HepG2 (cell line): ENCODE measurements around the gene PDLIM7. TPM values are rescaled to one million over a fixed set of nuclear protein-coding genes. Genes with fewer than 3 reads are reported as not detected.

Source experiments
- ATAC-seq: fragments of 200-7000 bp; cut with Tn5 transposase; 3 replicates; pipeline ENCODE4 v1.9.1; 2020; ENCODE audit warnings: mild to moderate bottlenecking, moderate library complexity
- BruUV-seq: library from RNA; stranded (reverse); fragments of 400-500 nt; replicated peaks from 2 replicates; lab custom pipeline; 2021; lab: Mats Ljungman, UMichigan
- CTCF ChIA-PET: fragments of 300-600 bp; formaldehyde crosslinking; extraction: SDS; loops from one replicate; lab custom pipeline; 2021; ENCODE audit warnings: low total read pairs, inconsistent platforms, low intra/inter-chr PET ratio; lab: Yijun Ruan, JAX
- POLR2A ChIA-PET: fragments of 350-600 bp; sonication (Branson Sonifier 250); formaldehyde crosslinking; loops from one replicate; lab custom pipeline; 2020; ENCODE audit warnings: antibody characterized with exemption, inconsistent platforms; lab: Yijun Ruan, JAX
- DNase-seq: peaks from one replicate; pipeline ENCODE4 v3.0.0-alpha.2; 2015; ENCODE audit warnings: low spot score
- FAIRE-seq: peaks from 3 replicates; lab custom pipeline; 2011; peaks lifted over from hg19 to GRCh38; lab: Jason Lieb, UNC
- H2AFZ ChIP-seq: one replicate; pipeline ENCODE4 v1.6.1; 2011; ENCODE audit warnings: low read length, inconsistent platforms
- H3K27ac ChIP-seq: fragments of 300-600 bp; 3 replicates; pipeline ENCODE4 v1.8.0; 2011; ENCODE audit warnings: mixed run types, mild to moderate bottlenecking, mixed read lengths, low read length, inconsistent platforms; ENCODE audit not compliant: insufficient read depth; ENCODE audit errors: extremely low read length
- H3K27me3 ChIP-seq, 2 experiments: fragments of 200-600 bp in 1 of 2; 2 replicates in 1 of 2; 3 replicates in 1 of 2; pipeline versions ENCODE4 v1.6.0 to v1.8.0; 2011; ENCODE audit warnings: low read length in 2 of 2, mild to moderate bottlenecking in 2 of 2, moderate library complexity in 2 of 2, inconsistent platforms in 1 of 2; ENCODE audit not compliant: insufficient read depth in 2 of 2, control insufficient read depth in 1 of 2
- H3K36me3 ChIP-seq, 2 experiments: fragments of 200-600 bp in 1 of 2; replicated peaks in 1 of 2; 2 replicates in 1 of 2; 3 replicates in 1 of 2; pipeline versions ENCODE4 v1.5.1 to v1.8.0; 2011; ENCODE audit warnings: low read length in 2 of 2, inconsistent platforms in 1 of 2; ENCODE audit not compliant: insufficient read depth in 2 of 2, control insufficient read depth in 1 of 2
- H3K4me1 ChIP-seq: 2 replicates; pipeline ENCODE4 v1.5.1; 2012; ENCODE audit warnings: low read length, inconsistent platforms; ENCODE audit not compliant: insufficient read depth
- H3K4me2 ChIP-seq: 2 replicates; pipeline ENCODE4 v1.6.0; 2011; ENCODE audit warnings: low read depth, low read length, inconsistent platforms
- H3K4me3 ChIP-seq, 3 experiments: fragments of 200-600 bp in 1 of 3; sonication (generic), shearing (Covaris generic) in 1 of 3; replicated peaks in 1 of 3; 2 replicates each; pipeline ENCODE4 v1.5.1; 2011 to 2016; ENCODE audit warnings: low read length in 3 of 3, inconsistent platforms in 2 of 3, low read depth in 2 of 3, mild to moderate bottlenecking in 2 of 3, control low read depth in 1 of 3, mixed read lengths in 1 of 3; ENCODE audit not compliant: insufficient read depth in 1 of 3
- H3K79me2 ChIP-seq: one replicate; pipeline ENCODE4 v1.6.1; 2011; ENCODE audit warnings: low read length, inconsistent platforms; ENCODE audit not compliant: insufficient read depth
- H3K9ac ChIP-seq: 2 replicates; pipeline ENCODE4 v1.6.0; 2011; ENCODE audit warnings: mild to moderate bottlenecking, low read depth, low read length, inconsistent platforms; ENCODE audit not compliant: insufficient read depth
- H3K9me3 ChIP-seq: 2 replicates; pipeline ENCODE4 v1.5.1; 2012; ENCODE audit warnings: mild to moderate bottlenecking, low read length
- H4K20me1 ChIP-seq: 2 replicates; pipeline ENCODE4 v1.6.0; 2011; ENCODE audit warnings: inconsistent platforms, mild to moderate bottlenecking, low read length, moderate library complexity; ENCODE audit not compliant: insufficient read depth
- ATF7 ChIP-seq, 2 experiments: fragments of 450-650 bp in 1 of 2; sonication (generic) in 1 of 2; formaldehyde crosslinking in 1 of 2; IDR thresholded peaks; 2 replicates each; pipeline versions ENCODE4 v1.4.0 to v1.6.1; 2016 to 2020; ENCODE audit warnings: antibody characterized with exemption in 1 of 2, mild to moderate bottlenecking in 1 of 2, missing genetic modification reagents in 1 of 2
- CEBPB ChIP-seq: IDR thresholded peaks from 2 replicates; pipeline ENCODE4 v1.6.1; 2011; ENCODE audit warnings: low read depth, low read length, improper control_type of control experiment, borderline replicate concordance
- CEBPG ChIP-seq: IDR thresholded peaks from 2 replicates; pipeline ENCODE4 v1.6.1; 2016
- GATAD2A ChIP-seq: IDR thresholded peaks from 2 replicates; pipeline ENCODE4 v1.6.1; 2016
- HES4 ChIP-seq: sonication (generic); formaldehyde crosslinking; IDR thresholded peaks from 2 replicates; pipeline ENCODE4 v1.9.0; 2021; ENCODE audit warnings: mild to moderate bottlenecking, missing genetic modification reagents, borderline replicate concordance
- IRX3 ChIP-seq: sonication (generic); formaldehyde crosslinking; IDR thresholded peaks from 2 replicates; pipeline ENCODE4 v1.8.1; 2023; ENCODE audit warnings: mild to moderate bottlenecking, low read depth, missing genetic modification reagents, borderline replicate concordance
- KLF15 ChIP-seq: sonication (generic); formaldehyde crosslinking; IDR thresholded peaks from 2 replicates; pipeline ENCODE4 v1.8.1; 2023; ENCODE audit warnings: borderline replicate concordance, mild to moderate bottlenecking, inconsistent platforms, missing genetic modification reagents, mixed read lengths
- MXD4 ChIP-seq: IDR thresholded peaks from 2 replicates; pipeline ENCODE4 v1.6.1; 2016; ENCODE audit warnings: mild to moderate bottlenecking, missing biosample characterization, missing genetic modification reagents
- NR2F6 ChIP-seq, 2 experiments: IDR thresholded peaks; 2 replicates each; pipeline ENCODE4 v1.6.1; 2016; ENCODE audit warnings: antibody characterized with exemption in 1 of 2, mild to moderate bottlenecking in 1 of 2
- SRSF4 ChIP-seq: fragments of 200-400 bp; formaldehyde crosslinking; IDR thresholded peaks from one replicate; pipeline ENCODE4 v1.6.1; 2018; ENCODE audit warnings: mild to moderate bottlenecking, low read depth, low read length, moderate library complexity; ENCODE audit not compliant: poor library complexity, severe bottlenecking
- ZFP62 ChIP-seq: sonication (generic); formaldehyde crosslinking; IDR thresholded peaks from 2 replicates; pipeline ENCODE4 v1.4.0; 2020; ENCODE audit warnings: missing genetic modification reagents
- ZNF230 ChIP-seq: sonication (generic); formaldehyde crosslinking; IDR thresholded peaks from 2 replicates; pipeline ENCODE4 v1.4.0; 2020; ENCODE audit warnings: mild to moderate bottlenecking, missing genetic modification reagents
- ZNF317 ChIP-seq: sonication (generic); formaldehyde crosslinking; IDR thresholded peaks from 2 replicates; pipeline ENCODE4 v1.5.0; 2020; ENCODE audit warnings: mild to moderate bottlenecking, missing genetic modification reagents
- ZNF383 ChIP-seq: sonication (generic); formaldehyde crosslinking; IDR thresholded peaks from 2 replicates; pipeline ENCODE4 v1.4.0; 2020; ENCODE audit warnings: missing genetic modification reagents, mild to moderate bottlenecking, borderline replicate concordance
- ZNF460 ChIP-seq: sonication (generic); formaldehyde crosslinking; IDR thresholded peaks from 2 replicates; pipeline ENCODE4 v1.5.1; 2020; ENCODE audit warnings: missing genetic modification reagents, mild to moderate bottlenecking, borderline replicate concordance
- WGBS: methylation state at CpG from one replicate; pipeline ENCODE4 v1.1.6; 2017; ENCODE audit warnings: low lambda C conversion rate; 5-methylcytosine and 5-hydroxymethylcytosine counted together
- in situ Hi-C: cut with HindIII; loops from 2 replicates; pipeline ENCODE4 v1.10.0; 2017; ENCODE audit warnings: low pct_unique_long_range_greater_than_20kb; ENCODE audit not compliant: extremely low pct_ligation_motif_present
- intact Hi-C: fragments of 100-400 bp; cut with micrococcal nuclease; formaldehyde crosslinking; loops from one replicate; pipeline ENCODE4 v1.10.0; 2022; ENCODE audit not compliant: unreplicated experiment
- polyA plus RNA-seq, 8 experiments: library from polyadenylated mRNA; depleted of rRNA in 3 of 8; stranded (reverse) in 7 of 8; unstranded in 1 of 8; fragments of >200 nt; fragmentation: Illumina TruSeq in 4 of 8; extraction: Trizol in 4 of 8; gene quantifications; 2 replicates each; pipeline versions ENCODE4 v1.2.1 to v1.2.3, GENCODE V29; 2011 to 2016; ENCODE audit warnings: low read depth in 4 of 8, missing spikeins in 1 of 8, mixed read lengths in 1 of 8; ENCODE audit not compliant: insufficient read depth in 1 of 8
- total RNA-seq, 5 experiments: library from RNA; depleted of rRNA; stranded (reverse); fragments of >200 nt; fragmentation: Illumina TruSeq; extraction: Trizol; gene quantifications; 2 replicates each; pipeline ENCODE4 v1.2.3, GENCODE V29; 2016; ENCODE audit warnings: low read depth in 1 of 5
- TF ChIP-seq, protein P1 (sequence below), 2 experiments: fragments of 450-650 bp in 1 of 2; sonication (generic) in 1 of 2; formaldehyde crosslinking; IDR thresholded peaks; 2 replicates each; pipeline versions ENCODE4 v1.5.0 to v1.8.0; 2020 to 2022; ENCODE audit warnings: mild to moderate bottlenecking in 1 of 2, missing genetic modification reagents in 1 of 2
- TF ChIP-seq, protein P2 (sequence below): fragments of 450-650 bp; IDR thresholded peaks from 2 replicates; pipeline ENCODE4 v1.6.1; 2016

Gene PDLIM7
- total and polyA plus RNA-seq, 2 of the 13 experiments (the other 11 are each of a cell fraction or from before 2014, with no cell fraction given) = 21.1 to 31.3 TPM

DNA sequence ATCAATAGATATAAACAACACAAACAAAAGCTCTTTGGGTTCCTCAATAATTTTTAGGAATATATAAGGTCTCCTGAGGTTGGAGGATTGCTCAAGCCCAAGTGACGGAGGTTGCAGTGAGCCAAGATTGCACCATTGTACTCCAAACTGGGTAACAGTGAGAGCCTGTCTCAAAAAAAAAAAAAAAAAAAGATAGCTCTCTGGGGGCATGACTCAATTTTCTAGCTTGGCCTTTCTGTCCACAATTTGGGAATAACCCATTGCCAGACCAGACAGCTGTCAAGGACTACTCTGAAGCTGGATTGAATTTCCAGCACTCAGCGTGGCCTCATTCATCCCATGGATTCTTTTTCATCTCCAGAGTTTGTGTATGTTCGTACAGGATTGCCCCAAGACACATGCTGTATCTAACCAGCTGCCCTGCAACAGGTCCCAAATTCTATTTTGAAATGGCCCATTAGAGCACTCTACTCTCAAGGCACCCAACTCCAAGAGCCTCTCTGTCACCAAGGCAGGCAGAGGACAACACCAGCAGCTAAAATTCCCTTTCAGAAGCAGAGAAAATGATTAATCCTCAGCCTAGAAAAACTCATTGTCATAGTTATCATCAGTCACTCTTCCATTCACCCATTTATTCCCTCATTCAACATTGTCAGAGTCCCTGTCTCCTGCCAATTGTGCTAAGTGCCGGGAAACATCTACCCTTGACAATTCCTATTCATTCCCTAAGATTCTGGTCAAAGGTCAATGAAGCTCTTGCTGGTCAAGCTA, 48.3 kb upstream of the PDLIM7 start:
- Histone ChIP-seq H4K20me1 (peaks cover 10% of the 10 kb centered on the region), H3K9me3 (no peaks in the 10 kb centered on the region), H3K9ac (no peak overlapping the region), H3K4me2 (peak overlapping the region; percentile 13; the same call in 1 of the 2 replicates), H3K27me3 (no peaks in the 10 kb centered on the region), H3K27ac (peak overlapping the region; percentile 64), H3K36me3 (peaks cover 7 to 35% of the 10 kb centered on the region in 2 experiments), H3K79me2 (peaks cover 72% of the 10 kb centered on the region), H3K4me1 (peaks cover 39% of the 10 kb centered on the region), H3K4me3 (no peak overlapping the region), H2AFZ (no peak overlapping the region)
- ChIA-PET POLR2A (interaction anchor here (0.6 to 1.5 kb wide), 4 partner anchors 29 to 52 kb away, joined by 3 to 12 read pairs (median 6); partner anchors contain the start of genes DDX41 and TMED9), CTCF (no interaction called here)
- DNase-seq = no peak
- in situ Hi-C loops (no loop called here), intact Hi-C loops (loop anchor here (5.0 kb wide), 1 partner anchor 47 kb away; the partner anchor contains the start of gene TMED9)
- peak; percentile 34 for FAIRE-seq
- BruUV-seq = no TSS peak
- TF ChIP-seq ZFP62 (CRISPR knock-in tag) = no peak
- TF ChIP-seq HES4 (CRISPR knock-in tag) = no peak
- TF ChIP-seq, protein P1, sequence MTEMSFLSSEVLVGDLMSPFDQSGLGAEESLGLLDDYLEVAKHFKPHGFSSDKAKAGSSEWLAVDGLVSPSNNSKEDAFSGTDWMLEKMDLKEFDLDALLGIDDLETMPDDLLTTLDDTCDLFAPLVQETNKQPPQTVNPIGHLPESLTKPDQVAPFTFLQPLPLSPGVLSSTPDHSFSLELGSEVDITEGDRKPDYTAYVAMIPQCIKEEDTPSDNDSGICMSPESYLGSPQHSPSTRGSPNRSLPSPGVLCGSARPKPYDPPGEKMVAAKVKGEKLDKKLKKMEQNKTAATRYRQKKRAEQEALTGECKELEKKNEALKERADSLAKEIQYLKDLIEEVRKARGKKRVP (CRISPR knock-in tag; IDR thresholded peaks at IDR 0.05) = peak in 1 of 2 experiments; percentile 90; a peak in 2 of 4 replicates
- TF ChIP-seq ZNF317 (CRISPR knock-in tag) = 0 out of 2 replicates have a peak, but pooled peaks have one; percentile 20
- no peak for TF ChIP-seq KLF15
- TF ChIP-seq SRSF4 = no peak
- no peak for TF ChIP-seq ZNF230 (CRISPR knock-in tag)
- 0 out of 2 replicates have a peak, but pooled peaks have one; percentile 12 for TF ChIP-seq ATF7 (IDR thresholded peaks at IDR 0.05)
- TF ChIP-seq ATF7 (CRISPR knock-in tag; IDR thresholded peaks at IDR 0.05) = no peak
- peak; percentile 75 for TF ChIP-seq CEBPG (CRISPR knock-in tag)
- no peak for TF ChIP-seq ZNF460 (CRISPR knock-in tag)
- TF ChIP-seq, protein P2, sequence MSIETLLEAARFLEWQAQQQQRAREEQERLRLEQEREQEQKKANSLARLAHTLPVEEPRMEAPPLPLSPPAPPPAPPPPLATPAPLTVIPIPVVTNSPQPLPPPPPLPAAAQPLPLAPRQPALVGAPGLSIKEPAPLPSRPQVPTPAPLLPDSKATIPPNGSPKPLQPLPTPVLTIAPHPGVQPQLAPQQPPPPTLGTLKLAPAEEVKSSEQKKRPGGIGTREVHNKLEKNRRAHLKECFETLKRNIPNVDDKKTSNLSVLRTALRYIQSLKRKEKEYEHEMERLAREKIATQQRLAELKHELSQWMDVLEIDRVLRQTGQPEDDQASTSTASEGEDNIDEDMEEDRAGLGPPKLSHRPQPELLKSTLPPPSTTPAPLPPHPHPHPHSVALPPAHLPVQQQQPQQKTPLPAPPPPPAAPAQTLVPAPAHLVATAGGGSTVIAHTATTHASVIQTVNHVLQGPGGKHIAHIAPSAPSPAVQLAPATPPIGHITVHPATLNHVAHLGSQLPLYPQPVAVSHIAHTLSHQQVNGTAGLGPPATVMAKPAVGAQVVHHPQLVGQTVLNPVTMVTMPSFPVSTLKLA = no peak
- peak; percentile 10; the same call in 1 of the 2 replicates for TF ChIP-seq NR2F6 (IDR thresholded peaks at IDR 0.05)
- TF ChIP-seq NR2F6 (CRISPR knock-in tag; IDR thresholded peaks at IDR 0.05) = no peak
- TF ChIP-seq ZNF383 = 0 out of 2 replicates have a peak, but pooled peaks have one; percentile 38
- TF ChIP-seq MXD4 (CRISPR knock-in tag) = no peak
- no peak for TF ChIP-seq IRX3 (CRISPR knock-in tag)
- TF ChIP-seq CEBPB = peak; percentile 81
- TF ChIP-seq GATAD2A (CRISPR knock-in tag) = 0 out of 2 replicates have a peak, but pooled peaks have one; percentile 51
- WGBS = 67% methylated on average over 4 of the region's 4 CpGs
- ATAC-seq = no peak
